Neuronal stem cell (in vitro differentiated cells): ENCODE results near the gene NANOG.

Experiments
- DNase-seq: peaks from one replicate; pipeline ENCODE4 v3.0.0-alpha.2; 2013; ENCODE audit warnings: low spot score
- H2AFZ ChIP-seq: one replicate; pipeline ENCODE4 v1.6.1; 2013; ENCODE audit warnings: mild to moderate bottlenecking, low read length, inconsistent platforms
- H2AK5ac ChIP-seq: 2 replicates; pipeline ENCODE4 v1.6.1; 2013; ENCODE audit warnings: low read depth, mild to moderate bottlenecking, inconsistent platforms, low read length, moderate library complexity, mixed read lengths
- H2BK120ac ChIP-seq: 2 replicates; pipeline ENCODE4 v1.6.1; 2013; ENCODE audit warnings: low read depth, mild to moderate bottlenecking, inconsistent platforms, low read length, moderate library complexity, mixed read lengths
- H2BK12ac ChIP-seq: one replicate; pipeline ENCODE4 v1.6.1; 2013; ENCODE audit warnings: low read length, inconsistent platforms
- H2BK15ac ChIP-seq: 2 replicates; pipeline ENCODE4 v1.6.1; 2013; ENCODE audit warnings: mild to moderate bottlenecking, low read length, inconsistent platforms, mixed read lengths
- H2BK5ac ChIP-seq: one replicate; pipeline ENCODE4 v1.6.1; 2013; ENCODE audit warnings: inconsistent platforms, mild to moderate bottlenecking, low read length, moderate library complexity
- H3K14ac ChIP-seq: one replicate; pipeline ENCODE4 v1.6.1; 2013; ENCODE audit warnings: low read length, inconsistent platforms
- H3K18ac ChIP-seq: 2 replicates; pipeline ENCODE4 v1.6.1; 2013; ENCODE audit warnings: low read length, inconsistent platforms
- H3K23ac ChIP-seq: 2 replicates; pipeline ENCODE4 v1.6.1; 2013; ENCODE audit warnings: low read depth, mild to moderate bottlenecking, mixed read lengths, low read length, inconsistent platforms; ENCODE audit not compliant: poor library complexity
- H3K27ac ChIP-seq: replicated peaks from 3 replicates; pipeline ENCODE4 v1.5.1; 2013; ENCODE audit warnings: low read length, inconsistent platforms
- H3K27me3 ChIP-seq, 3 experiments: 2 replicates each; pipeline ENCODE4 v1.6.1; 2013; ENCODE audit warnings: low read length in 3 of 3, mild to moderate bottlenecking in 2 of 3, inconsistent platforms in 1 of 3, low read depth in 1 of 3, mixed read lengths in 1 of 3, moderate library complexity in 1 of 3; ENCODE audit not compliant: control insufficient read depth in 3 of 3, insufficient read depth in 3 of 3
- H3K36me3 ChIP-seq, 2 donors: replicated peaks in 1 of 2; 2 replicates each; pipeline ENCODE4 v1.6.1; 2013; ENCODE audit warnings: low read length in 2 of 2; ENCODE audit not compliant: control insufficient read depth in 2 of 2, insufficient read depth in 2 of 2
- H3K4ac ChIP-seq: 2 replicates; pipeline ENCODE4 v1.6.1; 2013; ENCODE audit warnings: inconsistent platforms, mild to moderate bottlenecking, low read length, moderate library complexity
- H3K4me1 ChIP-seq, 2 donors: 1 replicate in 1 of 2; 2 replicates in 1 of 2; pipeline ENCODE4 v1.6.1; 2013; ENCODE audit warnings: low read length in 2 of 2, low read depth in 1 of 2; ENCODE audit not compliant: control insufficient read depth in 2 of 2, insufficient read depth in 1 of 2
- H3K4me2 ChIP-seq: one replicate; pipeline ENCODE4 v1.6.1; 2013; ENCODE audit warnings: mild to moderate bottlenecking, low read length, inconsistent platforms; ENCODE audit not compliant: insufficient read depth, poor library complexity, severe bottlenecking
- H3K4me3 ChIP-seq, 2 donors: 2 replicates each; pipeline ENCODE4 v1.5.1; 2013; ENCODE audit warnings: low read length in 2 of 2, mild to moderate bottlenecking in 2 of 2, inconsistent platforms in 1 of 2, moderate library complexity in 1 of 2
- H3K79me1 ChIP-seq: one replicate; pipeline ENCODE4 v1.6.1; 2013; ENCODE audit warnings: low read depth, mild to moderate bottlenecking, inconsistent platforms, low read length, moderate library complexity
- H3K9ac ChIP-seq: one replicate; pipeline ENCODE4 v1.6.1; 2013; ENCODE audit warnings: mild to moderate bottlenecking, low read depth, low read length, inconsistent platforms; ENCODE audit not compliant: poor library complexity
- H3K9me3 ChIP-seq, 2 donors: replicated peaks in 1 of 2; 2 replicates each; pipeline versions ENCODE3 to v1.6.1; 2013; ENCODE audit warnings: low read length in 2 of 2, mild to moderate bottlenecking in 2 of 2, inconsistent platforms in 1 of 2, low read depth in 1 of 2, mixed read lengths in 1 of 2, moderate library complexity in 1 of 2; ENCODE audit not compliant: control insufficient read depth in 2 of 2, insufficient read depth in 1 of 2
- H4K8ac ChIP-seq: one replicate; pipeline ENCODE4 v1.6.1; 2013; ENCODE audit warnings: low read depth, mild to moderate bottlenecking, inconsistent platforms, low read length, moderate library complexity
- H4K91ac ChIP-seq: one replicate; pipeline ENCODE4 v1.6.1; 2013; ENCODE audit warnings: low read length, low read depth, mild to moderate bottlenecking, inconsistent platforms; ENCODE audit not compliant: poor library complexity
- WGBS, 2 donors: extraction: QIAGEN DNeasy Blood & Tissue Kit; methylation state at CpG; one replicate each; pipeline ENCODE4 v1.1.7; 2013; ENCODE audit warnings: missing lambda C conversion rate in 2 of 2, mixed read lengths in 1 of 2; ENCODE audit not compliant: insufficient read length in 2 of 2, insufficient replicate concordance in 1 of 2; ENCODE audit errors: extremely low coverage in 2 of 2; 5-methylcytosine and 5-hydroxymethylcytosine counted together

Gene NANOG

GRCh38 chr12:7756993-7757392, 32.2 kb upstream of the NANOG start:
- H3K79me1 ChIP-seq, result no peaks in the 10 kb centered on the region
- no peak overlapping the region for H2BK15ac ChIP-seq
- no peak for DNase-seq
- no peak overlapping the region for H2BK12ac ChIP-seq
- H3K36me3 ChIP-seq, result no peaks in the 10 kb centered on the region
- H3K4me2 ChIP-seq, result no peak overlapping the region
- no peak overlapping the region for H2AFZ ChIP-seq
- H3K27me3 ChIP-seq, result no peaks in the 10 kb centered on the region
- no peak overlapping the region for H2BK120ac ChIP-seq
- H3K9ac ChIP-seq, result no peak overlapping the region
- no CpG with 5 or more reads among the region's 2 CpGs for WGBS, 2 donors
- H4K8ac ChIP-seq, result no peak overlapping the region
- no peak overlapping the region for H3K27ac ChIP-seq
- H3K23ac ChIP-seq, result no peak overlapping the region
- no peak overlapping the region for H2AK5ac ChIP-seq
- H4K91ac ChIP-seq, result no peak overlapping the region
- no peaks in the 10 kb centered on the region for H3K9me3 ChIP-seq
- H3K4me1 ChIP-seq, result peaks cover 0 to 2% of the 10 kb centered on the region in 2 donors
- H3K18ac ChIP-seq, result no peak overlapping the region
- H3K4me3 ChIP-seq, result no peak overlapping the region
- no peak overlapping the region for H2BK5ac ChIP-seq
- H3K4ac ChIP-seq, result no peak overlapping the region
- H3K14ac ChIP-seq, result no peak overlapping the region

DNA sequence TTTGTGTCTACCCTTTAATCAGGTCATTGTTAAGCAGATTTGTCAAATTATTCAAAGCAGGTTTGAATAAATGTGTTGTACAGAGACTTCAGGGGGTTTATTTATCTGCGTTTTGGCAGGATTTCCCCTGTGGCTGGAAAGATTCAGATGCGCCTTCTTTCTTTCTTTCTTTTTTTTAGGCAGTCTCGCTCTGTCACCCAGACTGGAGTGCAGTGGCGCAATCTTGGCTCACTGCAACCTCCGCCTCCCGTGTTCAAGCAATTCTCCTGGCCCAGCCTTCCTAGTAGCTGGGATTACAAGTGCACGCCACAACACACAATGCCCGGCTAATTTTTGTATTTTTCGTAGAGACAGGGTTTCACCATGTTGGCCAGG, 30.4 kb upstream of the NANOG start:
- Histone ChIP-seq H2BK15ac (no peak overlapping the region), H2AK5ac (no peak overlapping the region), H3K4me3 (no peak overlapping the region), H3K79me1 (no peaks in the 10 kb centered on the region), H2BK5ac (no peak overlapping the region), H4K8ac (no peak overlapping the region), H3K23ac (no peak overlapping the region), H2AFZ (peak overlapping the region; percentile 18), H3K9me3 (no peaks in the 10 kb centered on the region), H2BK120ac (no peak overlapping the region), H3K18ac (no peak overlapping the region), H4K91ac (no peak overlapping the region), H3K14ac (no peak overlapping the region), H3K27me3 (no peaks in the 10 kb centered on the region), H3K4me2 (no peak overlapping the region), H3K9ac (no peak overlapping the region), H3K4me1 (peaks cover 0 to 2% of the 10 kb centered on the region in 2 donors), H2BK12ac (no peak overlapping the region), H3K4ac (no peak overlapping the region), H3K36me3 (no peaks in the 10 kb centered on the region), H3K27ac (no peak overlapping the region)
- no CpG with 5 or more reads among the region's 9 CpGs for WGBS, 2 donors
- DNase-seq, result no peak

DNA sequence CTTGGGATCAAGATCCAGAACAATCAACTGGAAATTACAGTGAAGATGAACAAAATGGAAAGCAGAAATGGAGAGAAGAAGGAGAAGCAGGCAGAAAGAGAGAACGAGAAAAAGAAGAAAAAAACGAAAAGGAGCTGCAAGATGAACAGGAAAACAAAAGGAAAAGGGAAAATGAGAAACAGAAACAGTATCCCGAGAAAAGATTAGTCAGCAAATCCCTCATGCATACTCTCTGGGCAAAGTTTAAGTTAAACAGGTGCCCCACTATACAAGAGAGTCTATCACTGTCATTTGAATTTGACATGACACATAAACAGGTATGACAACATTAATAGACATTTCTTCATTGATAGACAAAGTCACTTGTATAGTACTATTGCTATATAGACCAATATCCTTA, 19.2 kb upstream of the NANOG start:
- DNase-seq, result no peak
- no peak overlapping the region for H3K4me3 ChIP-seq
- H3K23ac ChIP-seq, result no peak overlapping the region
- no peak overlapping the region for H4K8ac ChIP-seq
- H3K9me3 ChIP-seq, result peaks cover 0 to 2% of the 10 kb centered on the region in 2 donors
- H3K4ac ChIP-seq, result no peak overlapping the region
- H2AK5ac ChIP-seq, result no peak overlapping the region
- no peak overlapping the region for H2BK5ac ChIP-seq
- H3K4me1 ChIP-seq, result no peaks in the 10 kb centered on the region
- no peak overlapping the region for H2BK15ac ChIP-seq
- no peak overlapping the region for H3K4me2 ChIP-seq
- no peaks in the 10 kb centered on the region for H3K79me1 ChIP-seq
- no peak overlapping the region for H2AFZ ChIP-seq
- peaks cover 0 to 1% of the 10 kb centered on the region in 2 donors for H3K36me3 ChIP-seq
- H2BK120ac ChIP-seq, result no peak overlapping the region
- no peak overlapping the region for H4K91ac ChIP-seq
- H3K18ac ChIP-seq, result no peak overlapping the region
- no CpG with 5 or more reads among the region's 3 CpGs for WGBS, 2 donors
- H3K27me3 ChIP-seq, result no peaks in the 10 kb centered on the region
- no peak overlapping the region for H3K27ac ChIP-seq
- no peak overlapping the region for H3K9ac ChIP-seq
- no peak overlapping the region for H2BK12ac ChIP-seq
- H3K14ac ChIP-seq, result no peak overlapping the region

- H2BK5ac ChIP-seq, result no peak overlapping the region
- H4K91ac ChIP-seq, result no peak overlapping the region
- H3K18ac ChIP-seq, result no peak overlapping the region
- no peak overlapping the region for H3K9ac ChIP-seq
- no peak overlapping the region for H3K4me3 ChIP-seq
- H3K27me3 ChIP-seq, result no peaks in the 10 kb centered on the region
- H2BK12ac ChIP-seq, result no peak overlapping the region
- H3K4me1 ChIP-seq, result no peaks in the 10 kb centered on the region
- no peaks in the 10 kb centered on the region for H3K79me1 ChIP-seq
- H3K9me3 ChIP-seq, result no peaks in the 10 kb centered on the region
- H3K4me2 ChIP-seq, result no peak overlapping the region
- H3K14ac ChIP-seq, result no peak overlapping the region
- no peak overlapping the region for H2BK120ac ChIP-seq
- no peak overlapping the region for H3K4ac ChIP-seq
- no peak overlapping the region for H3K23ac ChIP-seq
- no CpG with 5 or more reads among the region's 3 CpGs for WGBS, 2 donors
- no peak overlapping the region for H2AK5ac ChIP-seq
- DNase-seq, result no peak
- no peak overlapping the region for H2AFZ ChIP-seq
- H4K8ac ChIP-seq, result no peak overlapping the region
- no peak overlapping the region for H2BK15ac ChIP-seq
- no peak overlapping the region for H3K27ac ChIP-seq
- H3K36me3 ChIP-seq, result no peaks in the 10 kb centered on the region
Measured at GRCh38 chr12:7781274-7781673, 7.9 kb upstream of the NANOG start.
